HCT116 (cell line): ENCODE data around the gene TFF3. TPM values are rescaled to one million over a fixed set of nuclear protein-coding genes. Genes with fewer than 3 reads are reported as not detected.

Source experiments
- ATAC-seq: fragments of 200-7000 bp; cut with Tn5 transposase; 2 replicates; pipeline ENCODE4 v1.9.1; 2020; ENCODE audit warnings: mild to moderate bottlenecking, moderate library complexity
- BruUV-seq: library from RNA; stranded (reverse); fragments of 400-500 nt; replicated peaks from 2 replicates; lab custom pipeline; 2021; lab: Mats Ljungman, UMichigan
- CTCF ChIA-PET: fragments of 300-600 bp; sonication (Branson Sonifier 250); formaldehyde crosslinking; loops from one replicate; lab custom pipeline; 2021; ENCODE audit warnings: antibody characterized with exemption; lab: Charles Lee
- POLR2A ChIA-PET: fragments of 300-600, 350-600 bp; sonication (Branson Sonifier 250); formaldehyde crosslinking; loops from one replicate; lab custom pipeline; 2021; ENCODE audit warnings: antibody characterized with exemption; lab: Charles Lee
- RAD21 ChIA-PET, 2 experiments: fragments of 300-600 bp; sonication (Branson Sonifier 250); formaldehyde crosslinking; loops; one replicate each; lab custom pipeline; 2023; ENCODE audit warnings: low total read pairs in 2 of 2; ENCODE audit not compliant: uncharacterized antibody in 2 of 2, unreplicated experiment in 2 of 2, low non-redundant PET in 1 of 2; lab: Charles Lee
- DNase-seq: peaks from one replicate; pipeline ENCODE4 v3.0.0-alpha.2; 2010; ENCODE audit warnings: low read depth, low spot score
- H2AFZ ChIP-seq: fragments of 200-600 bp; shearing (Covaris generic), sonication (generic); 2 replicates; pipeline ENCODE4 v1.6.1; 2017; ENCODE audit warnings: low read depth, mixed run types, mixed read lengths, antibody characterized with exemption, low read length; ENCODE audit not compliant: poor library complexity, severe bottlenecking
- H3K27ac ChIP-seq: 2 replicates; pipeline ENCODE4 v1.5.1; 2012; ENCODE audit warnings: low read depth, low read length
- H3K27me3 ChIP-seq: fragments of 200-600 bp; sonication (generic); 2 replicates; pipeline ENCODE4 v1.6.1; 2016; ENCODE audit warnings: mixed run types, low read length, mixed read lengths; ENCODE audit not compliant: insufficient read depth
- H3K36me3 ChIP-seq, 2 experiments: fragments of 200-500 bp in 1 of 2; fragments of 200-600 bp in 1 of 2; sonication (Bioruptor generic) in 1 of 2; sonication (generic) in 1 of 2; 2 replicates each; pipeline versions ENCODE4 v1.5.1 to v1.6.1; 2014 to 2016; ENCODE audit warnings: low read length in 2 of 2, inconsistent platforms in 1 of 2, mixed read lengths in 1 of 2, mixed run types in 1 of 2; ENCODE audit not compliant: insufficient read depth in 2 of 2, control insufficient read depth in 1 of 2
- H3K4me1 ChIP-seq, 2 experiments: fragments of 200-600 bp in 1 of 2; sonication (generic) in 1 of 2; 2 replicates each; pipeline versions ENCODE4 v1.5.1 to v1.6.1; 2012 to 2017; ENCODE audit warnings: low read length in 2 of 2, inconsistent platforms in 1 of 2, mild to moderate bottlenecking in 1 of 2, mixed read lengths in 1 of 2, mixed run types in 1 of 2, moderate library complexity in 1 of 2; ENCODE audit not compliant: insufficient read depth in 2 of 2, control insufficient read depth in 1 of 2
- H3K4me2 ChIP-seq: fragments of 200-600 bp; sonication (generic); 2 replicates; pipeline ENCODE4 v1.6.1; 2017; ENCODE audit warnings: mixed run types, low read length, mixed read lengths
- H3K4me3 ChIP-seq, 2 experiments: fragments of 200-600 bp in 1 of 2; sonication (generic) in 1 of 2; replicated peaks in 1 of 2; 2 replicates each; pipeline ENCODE4 v1.5.1; 2011 to 2016; ENCODE audit warnings: low read length in 2 of 2, control low read depth in 1 of 2, low read depth in 1 of 2, mild to moderate bottlenecking in 1 of 2, mixed read lengths in 1 of 2, mixed run types in 1 of 2
- H3K79me2 ChIP-seq: fragments of 200-600 bp; sonication (generic); 2 replicates; pipeline ENCODE4 v1.6.1; 2017; ENCODE audit warnings: mild to moderate bottlenecking, mixed run types, low read length, moderate library complexity, mixed read lengths; ENCODE audit not compliant: insufficient read depth
- H3K9ac ChIP-seq: fragments of 200-600 bp; sonication (generic); 2 replicates; pipeline ENCODE4 v1.6.1; 2016; ENCODE audit warnings: low read length, mixed read lengths
- H3K9me2 ChIP-seq: fragments of 200-600 bp; sonication (generic), shearing (Covaris generic); 2 replicates; pipeline ENCODE4 v1.6.1; 2017; ENCODE audit warnings: mixed run types, mild to moderate bottlenecking, moderate library complexity; ENCODE audit not compliant: insufficient read depth
- H3K9me3 ChIP-seq, 2 experiments: fragments of 200-500 bp in 1 of 2; fragments of 200-600 bp in 1 of 2; sonication (Bioruptor generic) in 1 of 2; sonication (generic) in 1 of 2; 2 replicates each; pipeline ENCODE4 v1.6.1; 2014 to 2017; ENCODE audit warnings: low read length in 2 of 2, mixed read lengths in 2 of 2, inconsistent platforms in 1 of 2, low read depth in 1 of 2, mild to moderate bottlenecking in 1 of 2, mixed run types in 1 of 2, moderate library complexity in 1 of 2; ENCODE audit not compliant: control insufficient read depth in 1 of 2, insufficient read depth in 1 of 2
- H4K20me1 ChIP-seq: fragments of 200-600 bp; sonication (generic), shearing (Covaris generic); 2 replicates; pipeline ENCODE4 v1.6.1; 2017; ENCODE audit warnings: mixed run types, mild to moderate bottlenecking, moderate library complexity; ENCODE audit not compliant: insufficient read depth
- CEBPB ChIP-seq: IDR thresholded peaks from 2 replicates; pipeline ENCODE4 v1.6.1; 2012; ENCODE audit warnings: low read depth
- FOSL1 ChIP-seq: IDR thresholded peaks from 2 replicates; pipeline ENCODE4 v1.6.1; 2012; ENCODE audit warnings: low read depth
- JUND ChIP-seq: IDR thresholded peaks from 2 replicates; pipeline ENCODE4 v1.6.1; 2012
- POLR2A ChIP-seq: IDR thresholded peaks from 2 replicates; pipeline ENCODE4 v1.7.0; 2011; ENCODE audit warnings: borderline replicate concordance; ENCODE audit not compliant: insufficient read depth, insufficient read length; ENCODE audit errors: extremely low read depth
- RAD21 ChIP-seq: IDR thresholded peaks from 2 replicates; pipeline ENCODE4 v1.6.1; 2012; ENCODE audit warnings: low read depth, mild to moderate bottlenecking
- SIN3A ChIP-seq: IDR thresholded peaks from 2 replicates; pipeline ENCODE4 v1.6.1; 2012; ENCODE audit warnings: low read depth
- SRF ChIP-seq: IDR thresholded peaks from 2 replicates; pipeline ENCODE4 v1.6.1; 2012; ENCODE audit warnings: low read depth
- YY1 ChIP-seq: IDR thresholded peaks from 2 replicates; pipeline ENCODE4 v1.6.1; 2011; ENCODE audit warnings: low read length, low read depth, moderate library complexity, mild to moderate bottlenecking; ENCODE audit not compliant: insufficient replicate concordance; ENCODE audit errors: extremely low read depth
- ZFX ChIP-seq: fragments of 450-650 bp; IDR thresholded peaks from 2 replicates; pipeline ENCODE4 v1.6.1; 2017
- ZNF274 ChIP-seq: fragments of 200-500 bp; sonication (Bioruptor generic); IDR thresholded peaks from 2 replicates; pipeline ENCODE4 v1.6.1; 2014; ENCODE audit warnings: mild to moderate bottlenecking, low read depth, low read length, inconsistent platforms
- intact Hi-C: fragments of 100-400 bp; cut with micrococcal nuclease; formaldehyde crosslinking; loops from 2 replicates; pipeline ENCODE4 v1.10.0; 2022
- total RNA-seq: library from RNA; stranded (reverse); gene quantifications from one replicate; pipeline ENCODE4 v1.2.1, GENCODE V29; 2021; ENCODE audit not compliant: unreplicated experiment
- TF ChIP-seq, protein P1 (sequence below): IDR thresholded peaks from 2 replicates; pipeline ENCODE4 v1.6.1; 2012
- TF ChIP-seq, protein P2 (sequence below), 3 experiments: fragments of 200-600 bp in 1 of 3; sonication (generic) in 1 of 3; IDR thresholded peaks in 2 of 3; conservative IDR thresholded peaks in 1 of 3; 2 replicates each; pipeline ENCODE4 v1.5.1; 2012 to 2017; ENCODE audit warnings: low read depth in 2 of 3, low read length in 2 of 3, antibody characterized with exemption in 1 of 3, borderline replicate concordance in 1 of 3, control low read depth in 1 of 3, mild to moderate bottlenecking in 1 of 3, mixed read lengths in 1 of 3, mixed run types in 1 of 3, moderate library complexity in 1 of 3; ENCODE audit not compliant: insufficient read depth in 1 of 3
- TF ChIP-seq, protein P3 (sequence below): IDR thresholded peaks from 2 replicates; pipeline ENCODE4 v1.6.1; 2011; ENCODE audit warnings: mild to moderate bottlenecking, low read length, moderate library complexity; ENCODE audit not compliant: insufficient replicate concordance; ENCODE audit errors: extremely low read depth
- TF ChIP-seq, protein P4 (sequence below): IDR thresholded peaks from 2 replicates; pipeline ENCODE4 v1.6.1; 2012
- TF ChIP-seq, protein P5 (sequence below): IDR thresholded peaks from 2 replicates; pipeline ENCODE4 v1.6.1; 2012; ENCODE audit warnings: low read depth

Gene TFF3
- total RNA-seq, 1 experiment from 2014 or later: 0.22 TPM

DNA sequence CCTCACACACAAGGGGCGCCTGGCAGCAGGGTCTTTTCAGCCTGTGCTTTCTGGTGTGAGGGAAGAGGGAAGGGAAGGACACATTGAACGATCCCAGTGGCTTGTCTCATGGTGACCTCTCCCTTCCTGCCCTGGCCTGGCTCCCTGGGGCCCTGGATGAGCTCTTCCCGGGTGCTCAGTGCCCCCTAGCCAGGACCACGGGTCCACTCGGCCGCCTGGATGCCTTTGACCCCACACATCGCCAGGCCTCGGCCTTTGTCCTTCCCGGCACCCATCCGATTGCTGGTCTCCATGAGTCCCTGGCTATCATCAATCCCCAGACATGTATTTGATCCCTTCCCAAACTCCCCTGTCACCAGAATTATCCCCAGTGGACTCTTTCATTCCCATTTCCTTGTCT, 6.0 kb upstream of the TFF3 start:
- CTCF ChIA-PET: no interaction called here
- no peaks in the 10 kb centered on the region for H3K79me2 ChIP-seq
- intact Hi-C loops: no loop called here
- no peak for TF ChIP-seq POLR2A
- TF ChIP-seq, protein P1, sequence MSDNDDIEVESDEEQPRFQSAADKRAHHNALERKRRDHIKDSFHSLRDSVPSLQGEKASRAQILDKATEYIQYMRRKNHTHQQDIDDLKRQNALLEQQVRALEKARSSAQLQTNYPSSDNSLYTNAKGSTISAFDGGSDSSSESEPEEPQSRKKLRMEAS: no peak
- TF ChIP-seq JUND: no peak
- TF ChIP-seq YY1: no peak
- no peak for TF ChIP-seq ZNF274
- TF ChIP-seq RAD21: no peak
- no peak for TF ChIP-seq FOSL1
- TF ChIP-seq SIN3A: no peak
- TF ChIP-seq ZFX: no peak
- TF ChIP-seq, protein P2, sequence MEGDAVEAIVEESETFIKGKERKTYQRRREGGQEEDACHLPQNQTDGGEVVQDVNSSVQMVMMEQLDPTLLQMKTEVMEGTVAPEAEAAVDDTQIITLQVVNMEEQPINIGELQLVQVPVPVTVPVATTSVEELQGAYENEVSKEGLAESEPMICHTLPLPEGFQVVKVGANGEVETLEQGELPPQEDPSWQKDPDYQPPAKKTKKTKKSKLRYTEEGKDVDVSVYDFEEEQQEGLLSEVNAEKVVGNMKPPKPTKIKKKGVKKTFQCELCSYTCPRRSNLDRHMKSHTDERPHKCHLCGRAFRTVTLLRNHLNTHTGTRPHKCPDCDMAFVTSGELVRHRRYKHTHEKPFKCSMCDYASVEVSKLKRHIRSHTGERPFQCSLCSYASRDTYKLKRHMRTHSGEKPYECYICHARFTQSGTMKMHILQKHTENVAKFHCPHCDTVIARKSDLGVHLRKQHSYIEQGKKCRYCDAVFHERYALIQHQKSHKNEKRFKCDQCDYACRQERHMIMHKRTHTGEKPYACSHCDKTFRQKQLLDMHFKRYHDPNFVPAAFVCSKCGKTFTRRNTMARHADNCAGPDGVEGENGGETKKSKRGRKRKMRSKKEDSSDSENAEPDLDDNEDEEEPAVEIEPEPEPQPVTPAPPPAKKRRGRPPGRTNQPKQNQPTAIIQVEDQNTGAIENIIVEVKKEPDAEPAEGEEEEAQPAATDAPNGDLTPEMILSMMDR (IDR thresholded peaks at IDR 0.05 in 2 of 3, conservative IDR thresholded peaks at IDR 0.05 in 1 of 3; ENCODE audit: borderline replicate concordance in 1 of 3, insufficient read depth in 1 of 3, low read depth in 2 of 3, low read length in 2 of 3): no peak
- TF ChIP-seq, protein P3, sequence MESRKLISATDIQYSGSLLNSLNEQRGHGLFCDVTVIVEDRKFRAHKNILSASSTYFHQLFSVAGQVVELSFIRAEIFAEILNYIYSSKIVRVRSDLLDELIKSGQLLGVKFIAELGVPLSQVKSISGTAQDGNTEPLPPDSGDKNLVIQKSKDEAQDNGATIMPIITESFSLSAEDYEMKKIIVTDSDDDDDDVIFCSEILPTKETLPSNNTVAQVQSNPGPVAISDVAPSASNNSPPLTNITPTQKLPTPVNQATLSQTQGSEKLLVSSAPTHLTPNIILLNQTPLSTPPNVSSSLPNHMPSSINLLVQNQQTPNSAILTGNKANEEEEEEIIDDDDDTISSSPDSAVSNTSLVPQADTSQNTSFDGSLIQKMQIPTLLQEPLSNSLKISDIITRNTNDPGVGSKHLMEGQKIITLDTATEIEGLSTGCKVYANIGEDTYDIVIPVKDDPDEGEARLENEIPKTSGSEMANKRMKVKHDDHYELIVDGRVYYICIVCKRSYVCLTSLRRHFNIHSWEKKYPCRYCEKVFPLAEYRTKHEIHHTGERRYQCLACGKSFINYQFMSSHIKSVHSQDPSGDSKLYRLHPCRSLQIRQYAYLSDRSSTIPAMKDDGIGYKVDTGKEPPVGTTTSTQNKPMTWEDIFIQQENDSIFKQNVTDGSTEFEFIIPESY: no peak
- no peak for TF ChIP-seq SRF
- TF ChIP-seq, protein P4, sequence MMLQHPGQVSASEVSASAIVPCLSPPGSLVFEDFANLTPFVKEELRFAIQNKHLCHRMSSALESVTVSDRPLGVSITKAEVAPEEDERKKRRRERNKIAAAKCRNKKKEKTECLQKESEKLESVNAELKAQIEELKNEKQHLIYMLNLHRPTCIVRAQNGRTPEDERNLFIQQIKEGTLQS: no peak
- TF ChIP-seq, protein P5, sequence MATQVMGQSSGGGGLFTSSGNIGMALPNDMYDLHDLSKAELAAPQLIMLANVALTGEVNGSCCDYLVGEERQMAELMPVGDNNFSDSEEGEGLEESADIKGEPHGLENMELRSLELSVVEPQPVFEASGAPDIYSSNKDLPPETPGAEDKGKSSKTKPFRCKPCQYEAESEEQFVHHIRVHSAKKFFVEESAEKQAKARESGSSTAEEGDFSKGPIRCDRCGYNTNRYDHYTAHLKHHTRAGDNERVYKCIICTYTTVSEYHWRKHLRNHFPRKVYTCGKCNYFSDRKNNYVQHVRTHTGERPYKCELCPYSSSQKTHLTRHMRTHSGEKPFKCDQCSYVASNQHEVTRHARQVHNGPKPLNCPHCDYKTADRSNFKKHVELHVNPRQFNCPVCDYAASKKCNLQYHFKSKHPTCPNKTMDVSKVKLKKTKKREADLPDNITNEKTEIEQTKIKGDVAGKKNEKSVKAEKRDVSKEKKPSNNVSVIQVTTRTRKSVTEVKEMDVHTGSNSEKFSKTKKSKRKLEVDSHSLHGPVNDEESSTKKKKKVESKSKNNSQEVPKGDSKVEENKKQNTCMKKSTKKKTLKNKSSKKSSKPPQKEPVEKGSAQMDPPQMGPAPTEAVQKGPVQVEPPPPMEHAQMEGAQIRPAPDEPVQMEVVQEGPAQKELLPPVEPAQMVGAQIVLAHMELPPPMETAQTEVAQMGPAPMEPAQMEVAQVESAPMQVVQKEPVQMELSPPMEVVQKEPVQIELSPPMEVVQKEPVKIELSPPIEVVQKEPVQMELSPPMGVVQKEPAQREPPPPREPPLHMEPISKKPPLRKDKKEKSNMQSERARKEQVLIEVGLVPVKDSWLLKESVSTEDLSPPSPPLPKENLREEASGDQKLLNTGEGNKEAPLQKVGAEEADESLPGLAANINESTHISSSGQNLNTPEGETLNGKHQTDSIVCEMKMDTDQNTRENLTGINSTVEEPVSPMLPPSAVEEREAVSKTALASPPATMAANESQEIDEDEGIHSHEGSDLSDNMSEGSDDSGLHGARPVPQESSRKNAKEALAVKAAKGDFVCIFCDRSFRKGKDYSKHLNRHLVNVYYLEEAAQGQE: no peak
- TF ChIP-seq CEBPB: no peak
- TF ChIP-seq, all 23 proteins: peak for 0
- Histone ChIP-seq H3K27ac (no peak overlapping the region), H3K4me3 (no peak overlapping the region), H2AFZ (no peak overlapping the region), H3K9me2 (no peaks in the 10 kb centered on the region), H4K20me1 (no peaks in the 10 kb centered on the region), H3K9me3 (no peaks in the 10 kb centered on the region), H3K4me1 (no peaks in the 10 kb centered on the region), H3K27me3 (peaks cover 9% of the 10 kb centered on the region; the same call in 1 of the 2 replicates), H3K9ac (no peak overlapping the region), H3K4me2 (no peak overlapping the region), H3K36me3 (no peaks in the 10 kb centered on the region)
- ATAC-seq (no peak), DNase-seq (no peak)
- RAD21 ChIA-PET: no interaction called here
- no TSS peak for BruUV-seq
- POLR2A ChIA-PET: no interaction called here
